HTERT RPE-1 (cell line): Measurements from ENCODE around the gene AIDA.
"Not testable (repeated sequence)": the region's sequence is repeated elsewhere in the genome, so short reads cannot be mapped to it uniquely, and the experiment has no call there.

Experiments
- in situ Hi-C: fragments of 300-500 bp; cut with MboI; formaldehyde crosslinking; loops from 4 replicates; pipeline ENCODE4 v1.14.3; 2020; ENCODE audit warnings: low sequenced_read_pairs

AIDA gene

GRCh38 chr1:222712253-222713090, at the start of gene AIDA, which contains the start of gene BROX:
Gene AIDA (minus strand): TSS chr1:222712491. CDS start chr1:222712317, 174 bp downstream.
Gene BROX (plus strand): TSS chr1:222712564. CDS start chr1:222715700, 3,136 bp downstream.
- in situ Hi-C loops: no loop called here

- in situ Hi-C loops: no loop called here
Measured at GRCh38 chr1:222761083-222761482, 48.8 kb upstream of the AIDA start.

GRCh38 chr1:222759451-222760035, 47.3 kb upstream of the AIDA start:
- in situ Hi-C loops: no loop called here

- in situ Hi-C loops: no loop called here
Measured at GRCh38 chr1:222757646-222758268, 45.5 kb upstream of the AIDA start.

GRCh38 chr1:222754366-222755139, 42.3 kb upstream of the AIDA start:
- in situ Hi-C loops: no loop called here

GRCh38 chr1:222751255-222751654, 39.0 kb upstream of the AIDA start:
- in situ Hi-C loops: no loop called here

GRCh38 chr1:222750651-222751050, 38.4 kb upstream of the AIDA start:
- in situ Hi-C loops: no loop called here

GRCh38 chr1:222749927-222750326, 37.6 kb upstream of the AIDA start:
- in situ Hi-C loops: no loop called here

GRCh38 chr1:222741630-222742457, 29.6 kb upstream of the AIDA start:
- in situ Hi-C loops: not testable (repeated sequence)

- in situ Hi-C loops: no loop called here
Measured at GRCh38 chr1:222739929-222740328, 27.6 kb upstream of the AIDA start.

- in situ Hi-C loops: no loop called here
Measured at GRCh38 chr1:222739465-222739864, 27.2 kb upstream of the AIDA start.

GRCh38 chr1:222736972-222737371, 24.7 kb upstream of the AIDA start, which contains the start of gene FAM177B:
Gene FAM177B (plus strand): TSS chr1:222737202. CDS start chr1:222746546, 9,344 bp downstream.
- in situ Hi-C loops: no loop called here

- in situ Hi-C loops: no loop called here
Measured at GRCh38 chr1:222736470-222736869, 24.2 kb upstream of the AIDA start.

GRCh38 chr1:222734740-222735139, 22.4 kb upstream of the AIDA start:
- in situ Hi-C loops: no loop called here

GRCh38 chr1:222732216-222733159, 20.2 kb upstream of the AIDA start:
- in situ Hi-C loops: no loop called here

GRCh38 chr1:222730866-222731265, 18.6 kb upstream of the AIDA start:
- in situ Hi-C loops: no loop called here

GRCh38 chr1:222728746-222729145, 16.5 kb upstream of the AIDA start:
- in situ Hi-C loops: no loop called here

GRCh38 chr1:222716393-222716792, 4.1 kb upstream of the AIDA start:
- in situ Hi-C loops: no loop called here
